Measurements from ENCODE around the gene C20orf144. TPM values are rescaled to one million over a fixed set of nuclear protein-coding genes. Genes with fewer than 3 reads are reported as not detected.

C20orf144 gene
- total RNA-seq, 2 experiments from 2014 or later, result 0.42 to 0.44 TPM

DNA sequence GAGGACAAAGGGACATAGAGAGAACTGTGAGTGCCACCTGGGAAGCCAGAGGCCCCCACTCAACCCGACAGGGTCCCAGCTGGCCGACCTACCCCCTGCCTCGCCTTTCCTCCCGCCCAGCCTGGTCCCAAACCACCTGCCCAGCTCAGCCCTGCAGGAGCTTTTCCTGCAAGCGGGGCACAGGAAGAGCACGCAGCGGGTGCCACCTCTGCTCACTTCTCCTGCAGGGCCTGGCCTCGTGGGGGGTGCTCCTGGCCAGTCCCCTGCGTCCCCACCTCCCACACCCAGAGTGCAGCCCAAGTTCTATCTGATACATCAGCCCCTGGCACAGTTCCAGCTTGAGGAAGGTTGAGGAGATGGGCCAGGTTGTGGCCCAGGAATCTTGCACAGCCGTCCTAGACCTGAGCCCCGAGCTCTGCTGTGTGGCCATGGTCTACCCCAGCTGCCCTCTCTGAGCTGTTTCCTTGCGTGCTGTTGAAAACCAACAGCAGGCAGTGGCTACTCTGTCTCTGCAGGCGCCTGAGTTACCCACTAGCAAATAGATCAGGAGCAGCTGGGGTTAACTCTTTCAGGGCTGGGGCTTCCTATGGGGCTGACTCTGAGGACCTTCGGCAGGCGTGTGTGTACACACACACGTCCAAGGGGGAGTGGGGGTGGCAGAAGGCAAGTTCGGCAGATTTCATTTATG, 10.4 kb downstream of the C20orf144 start:
- intact Hi-C loops (cut with micrococcal nuclease; ENCODE audit: unreplicated experiment), result no loop called here
- Histone ChIP-seq H3K4me3 (ENCODE audit: low read depth, low read length, poor library complexity, severe bottlenecking) (peak overlapping the region; percentile 84), H4K20me1 (ENCODE audit: insufficient read depth, low read length) (0 out of 2 replicates have a peak, but pooled peaks cover 5% of the 10 kb centered on the region), H3K36me3 (ENCODE audit: insufficient read depth, low read length) (peaks cover 62% of the 10 kb centered on the region), H2AFZ (ENCODE audit: low read length) (no peak overlapping the region), H3K9me3 (ENCODE audit: low read length) (no peaks in the 10 kb centered on the region), H3K9me2 (ENCODE audit: insufficient read depth, low read length) (no peaks in the 10 kb centered on the region), H3K4me1 (ENCODE audit: insufficient read depth, low read length, poor library complexity, severe bottlenecking) (peaks cover 66% of the 10 kb centered on the region), H3K27ac (ENCODE audit: low read depth, low read length, poor library complexity, severe bottlenecking) (peak overlapping the region; percentile 68), H3K4me2 (ENCODE audit: low read length) (peak overlapping the region; percentile 94), H3K79me2 (ENCODE audit: insufficient read depth, low read depth, low read length) (peaks cover 18% of the 10 kb centered on the region; the same call in 1 of the 2 replicates)
- BruUV-seq (replicated peaks), result no TSS peak
- TF ChIP-seq EZH2phosphoT487 (IDR thresholded peaks at IDR 0.05; ENCODE audit: borderline replicate concordance, low read depth, low read length), result no peak
- TF ChIP-seq, protein P1, sequence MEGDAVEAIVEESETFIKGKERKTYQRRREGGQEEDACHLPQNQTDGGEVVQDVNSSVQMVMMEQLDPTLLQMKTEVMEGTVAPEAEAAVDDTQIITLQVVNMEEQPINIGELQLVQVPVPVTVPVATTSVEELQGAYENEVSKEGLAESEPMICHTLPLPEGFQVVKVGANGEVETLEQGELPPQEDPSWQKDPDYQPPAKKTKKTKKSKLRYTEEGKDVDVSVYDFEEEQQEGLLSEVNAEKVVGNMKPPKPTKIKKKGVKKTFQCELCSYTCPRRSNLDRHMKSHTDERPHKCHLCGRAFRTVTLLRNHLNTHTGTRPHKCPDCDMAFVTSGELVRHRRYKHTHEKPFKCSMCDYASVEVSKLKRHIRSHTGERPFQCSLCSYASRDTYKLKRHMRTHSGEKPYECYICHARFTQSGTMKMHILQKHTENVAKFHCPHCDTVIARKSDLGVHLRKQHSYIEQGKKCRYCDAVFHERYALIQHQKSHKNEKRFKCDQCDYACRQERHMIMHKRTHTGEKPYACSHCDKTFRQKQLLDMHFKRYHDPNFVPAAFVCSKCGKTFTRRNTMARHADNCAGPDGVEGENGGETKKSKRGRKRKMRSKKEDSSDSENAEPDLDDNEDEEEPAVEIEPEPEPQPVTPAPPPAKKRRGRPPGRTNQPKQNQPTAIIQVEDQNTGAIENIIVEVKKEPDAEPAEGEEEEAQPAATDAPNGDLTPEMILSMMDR (conservative IDR thresholded peaks at IDR 0.05; ENCODE audit: low read length), result no peak
- ChIA-PET CTCF (ENCODE audit: unreplicated experiment) (no interaction called here), POLR2A (interaction anchor here (0.5 to 1.0 kb wide), 2 partner anchors 13 to 259 kb away, joined by 3 to 6 read pairs; no protein-coding TSS in a partner anchor)
- no peak for DNase-seq (ENCODE audit: low spot score)

DNA sequence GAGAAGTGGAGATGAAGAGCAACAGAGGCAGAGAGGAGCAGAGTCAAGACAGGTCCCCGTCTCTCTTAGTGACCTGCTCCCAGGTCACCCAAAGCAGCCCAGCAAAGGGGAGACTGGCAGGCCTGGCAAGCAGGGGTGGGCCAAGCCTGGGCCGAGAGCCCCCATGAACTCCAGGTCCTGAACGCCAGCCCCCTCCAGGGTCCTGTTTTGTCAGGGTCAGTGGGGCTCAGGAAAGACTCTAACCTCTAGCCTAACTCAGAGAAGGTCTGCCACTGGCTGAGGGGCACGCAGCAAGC, 10.9 kb downstream of the C20orf144 start:
- Histone ChIP-seq H3K9me2 (ENCODE audit: insufficient read depth, low read length) (no peaks in the 10 kb centered on the region), H3K9me3 (ENCODE audit: low read length) (no peaks in the 10 kb centered on the region), H3K36me3 (ENCODE audit: insufficient read depth, low read length) (peaks cover 65% of the 10 kb centered on the region), H3K4me3 (ENCODE audit: low read depth, low read length, poor library complexity, severe bottlenecking) (peak overlapping the region; percentile 84), H3K79me2 (ENCODE audit: insufficient read depth, low read depth, low read length) (peaks cover 17% of the 10 kb centered on the region; the same call in 1 of the 2 replicates), H3K4me2 (ENCODE audit: low read length) (peak overlapping the region; percentile 94), H4K20me1 (ENCODE audit: insufficient read depth, low read length) (0 out of 2 replicates have a peak, but pooled peaks cover 5% of the 10 kb centered on the region), H3K27ac (ENCODE audit: low read depth, low read length, poor library complexity, severe bottlenecking) (peak overlapping the region; percentile 68), H2AFZ (ENCODE audit: low read length) (no peak overlapping the region), H3K4me1 (ENCODE audit: insufficient read depth, low read length, poor library complexity, severe bottlenecking) (peaks cover 61% of the 10 kb centered on the region)
- ChIA-PET POLR2A (interaction anchor here (0.5 to 1.0 kb wide), 2 partner anchors 12 to 287 kb away, joined by 3 to 6 read pairs; no protein-coding TSS in a partner anchor), CTCF (ENCODE audit: unreplicated experiment) (no interaction called here)
- TF ChIP-seq EZH2phosphoT487 (IDR thresholded peaks at IDR 0.05; ENCODE audit: borderline replicate concordance, low read depth, low read length), result no peak
- TF ChIP-seq, protein P1 (conservative IDR thresholded peaks at IDR 0.05; ENCODE audit: low read length), result no peak
- intact Hi-C loops (cut with micrococcal nuclease; ENCODE audit: unreplicated experiment), result no loop called here
- BruUV-seq (replicated peaks), result no TSS peak
- no peak for DNase-seq (ENCODE audit: low spot score)
